ENCODE measurements around the gene PDHX. TPM values are rescaled to one million over a fixed set of nuclear protein-coding genes. Genes with fewer than 3 reads are reported as not detected.
A peak's percentile ranks its signal among the peaks of the same experiment; 100 is the strongest.

PDHX gene
- polyA plus RNA-seq, 1 donor from 2014 or later: 13.1 TPM

- H3K4me1 Mint-ChIP-seq: peaks cover 40 to 56% (median 45%) of the 10 kb centered on the region in 3 donors
- no peak overlapping the region for H3K4me3 Mint-ChIP-seq
- H3K9me3 Mint-ChIP-seq: no peaks in the 10 kb centered on the region
These were observed 126.5 kb downstream of the PDHX start for GRCh38 chr11:35042913-35043312.

GRCh38 chr11:35043936-35044335, 127.5 kb downstream of the PDHX start:
- peaks cover 43 to 60% (median 50%) of the 10 kb centered on the region in 3 donors for H3K4me1 Mint-ChIP-seq
- peaks cover 3% of the 10 kb centered on the region for H3K36me3 Mint-ChIP-seq
- no peak overlapping the region for H3K4me3 Mint-ChIP-seq
- peaks cover 0 to 8% (median 0%) of the 10 kb centered on the region in 3 donors for H3K9me3 Mint-ChIP-seq
- H3K27me3 Mint-ChIP-seq: no peaks in the 10 kb centered on the region
- H3K27ac Mint-ChIP-seq: peak overlapping the region in 1 of 3 donors; percentile 17

More at GRCh38 chr11:35042913-35043312, 126.5 kb downstream of the PDHX start:
- Mint-ChIP-seq H3K27me3 (no peaks in the 10 kb centered on the region), H3K27ac (peak overlapping the region in 1 of 3 donors; percentile 65), H3K36me3 (peaks cover 2% of the 10 kb centered on the region)

- H3K27me3 Mint-ChIP-seq: no peaks in the 10 kb centered on the region
- H3K4me1 Mint-ChIP-seq: peaks cover 45 to 60% (median 57%) of the 10 kb centered on the region in 3 donors
- peak overlapping the region; percentile 37 to 97 (median 78) for H3K4me3 Mint-ChIP-seq
- peaks cover 3% of the 10 kb centered on the region for H3K36me3 Mint-ChIP-seq
- peaks cover 0 to 9% (median 0%) of the 10 kb centered on the region in 3 donors for H3K9me3 Mint-ChIP-seq
- peak overlapping the region; percentile 83 to 100 (median 98) for H3K27ac Mint-ChIP-seq
These were observed 128.9 kb downstream of the PDHX start for GRCh38 chr11:35045236-35045820.

Other genes starting within 250 kb of the PDHX start
- 17.2 TPM for gene APIP, start 239 bp upstream of the PDHX start, polyA plus RNA-seq
- 176 TPM for gene CD44, start 222.6 kb downstream of the PDHX start, polyA plus RNA-seq